Kidney capillary endothelial cell (primary cell): ENCODE measurements around the gene ITPR3.
"Not testable (repeated sequence)": the region's sequence is repeated elsewhere in the genome, so short reads cannot be mapped to it uniquely, and the experiment has no call there.

Experiments used
- DNase-seq: peaks from one replicate; pipeline ENCODE4 v3.0.0-alpha.2; 2018; ENCODE audit warnings: low spot score

The ITPR3 gene

GRCh38 chr6:33613795-33614168, 7.3 kb upstream of the ITPR3 start:
- DNase-seq = no peak

GRCh38 chr6:33616113-33616512, 5.0 kb upstream of the ITPR3 start:
- DNase-seq = no peak

- DNase-seq = no peak
These were observed 4.2 kb upstream of the ITPR3 start for GRCh38 chr6:33616913-33617312.

- DNase-seq = no peak
These were observed 1.8 kb upstream of the ITPR3 start for GRCh38 chr6:33619166-33619840.

- no peak for DNase-seq
These were observed 815 bp upstream of the ITPR3 start for GRCh38 chr6:33620158-33620855.

- DNase-seq = no peak
These were observed 728 bp downstream of the ITPR3 start for GRCh38 chr6:33621711-33622388.

GRCh38 chr6:33622456-33623431, 1.6 kb downstream of the ITPR3 start:
- no peak for DNase-seq

- no peak for DNase-seq
These were observed 2.8 kb downstream of the ITPR3 start for GRCh38 chr6:33623895-33624381.

- no peak for DNase-seq
These were observed 3.7 kb downstream of the ITPR3 start for GRCh38 chr6:33624856-33625255.

GRCh38 chr6:33627876-33628275, 6.8 kb downstream of the ITPR3 start:
- no peak for DNase-seq

- DNase-seq = no peak
These were observed 7.4 kb downstream of the ITPR3 start for GRCh38 chr6:33628401-33628964.

- no peak for DNase-seq
These were observed 8.9 kb downstream of the ITPR3 start for GRCh38 chr6:33630014-33630413.

GRCh38 chr6:33631521-33631920, 10.4 kb downstream of the ITPR3 start:
- DNase-seq = not testable (repeated sequence)

- no peak for DNase-seq
These were observed 10.9 kb downstream of the ITPR3 start for GRCh38 chr6:33631971-33632557.

- DNase-seq = no peak
These were observed 11.5 kb downstream of the ITPR3 start for GRCh38 chr6:33632558-33633039.

- no peak for DNase-seq
These were observed 12.0 kb downstream of the ITPR3 start for GRCh38 chr6:33633084-33633461.

GRCh38 chr6:33633462-33634158, 12.5 kb downstream of the ITPR3 start:
- DNase-seq = no peak

GRCh38 chr6:33634161-33634727, 13.1 kb downstream of the ITPR3 start:
- DNase-seq = no peak

GRCh38 chr6:33634946-33635345, 13.8 kb downstream of the ITPR3 start:
- DNase-seq = no peak

GRCh38 chr6:33636655-33637054, 15.5 kb downstream of the ITPR3 start:
- DNase-seq = no peak
